B cell (primary cell): ENCODE measurements around the gene TMEM231. TPM values are rescaled to one million over a fixed set of nuclear protein-coding genes. Genes with fewer than 3 reads are reported as not detected.

Source experiments
- ATAC-seq: fragments of 200-7000 bp; cut with Tn5 transposase; one replicate; pipeline ENCODE4 v1.10.0; 2021; ENCODE audit warnings: low read depth, mild to moderate bottlenecking, moderate number of reproducible peaks, moderate library complexity
- CTCF ChIA-PET: fragments of 350-600 bp; sonication (Branson Sonifier 250); formaldehyde crosslinking; loops from one replicate; lab custom pipeline; 2021; ENCODE audit warnings: antibody characterized with exemption, inconsistent platforms; lab: Charles Lee
- POLR2A ChIA-PET: fragments of 350-600 bp; sonication (Branson Sonifier 250); formaldehyde crosslinking; loops from one replicate; lab custom pipeline; 2021; ENCODE audit warnings: antibody characterized with exemption; lab: Charles Lee
- DNase-seq: peaks from one replicate; pipeline ENCODE4 v3.0.0; 2013
- H2AFZ ChIP-seq: 2 replicates; pipeline ENCODE4 v1.6.1; 2012; ENCODE audit warnings: mild to moderate bottlenecking, low read depth, low read length; ENCODE audit not compliant: insufficient read depth, poor library complexity, severe bottlenecking
- H3K27ac ChIP-seq, 2 donors: 1 replicate in 1 of 2; 2 replicates in 1 of 2; pipeline ENCODE4 v1.5.1; 2012 to 2013; ENCODE audit warnings: low read length in 2 of 2, mild to moderate bottlenecking in 2 of 2, moderate library complexity in 1 of 2
- H3K27me3 ChIP-seq, 4 experiments: fragments of 200-600 bp in 1 of 4; sonication (generic) in 1 of 4; replicated peaks in 1 of 4; 1 replicate in 2 of 4; 2 replicates in 2 of 4; pipeline versions ENCODE4 v1.6.1 to v1.7.0; 2013 to 2016; ENCODE audit warnings: low read length in 3 of 4, mild to moderate bottlenecking in 2 of 4, mixed read lengths in 1 of 4, moderate library complexity in 1 of 4; ENCODE audit not compliant: insufficient read depth in 4 of 4, control insufficient read depth in 3 of 4; ENCODE audit errors: control extremely low read depth in 1 of 4
- H3K36me3 ChIP-seq, 2 experiments: replicated peaks in 1 of 2; 1 replicate in 1 of 2; 2 replicates in 1 of 2; pipeline versions ENCODE4 v1.6.1 to v1.7.1; 2013; ENCODE audit warnings: low read length in 1 of 2; ENCODE audit not compliant: insufficient read depth in 2 of 2, control insufficient read depth in 1 of 2; ENCODE audit errors: control extremely low read depth in 1 of 2, extremely low read depth in 1 of 2
- H3K4me1 ChIP-seq, 2 donors: fragments of 200-600 bp in 1 of 2; sonication (generic) in 1 of 2; 1 replicate in 1 of 2; 2 replicates in 1 of 2; pipeline versions ENCODE4 v1.5.1 to v1.6.1; 2013 to 2017; ENCODE audit warnings: low read length in 2 of 2; ENCODE audit not compliant: control insufficient read depth in 2 of 2, insufficient read depth in 2 of 2
- H3K4me2 ChIP-seq: replicated peaks from 2 replicates; pipeline ENCODE3; 2012; ENCODE audit warnings: mild to moderate bottlenecking, low read depth, low read length; ENCODE audit not compliant: poor library complexity, severe bottlenecking
- H3K4me3 ChIP-seq, 5 experiments: fragments of 200-600 bp in 1 of 5; sonication (generic) in 1 of 5; 1 replicate in 3 of 5; 2 replicates in 2 of 5; pipeline versions ENCODE4 v1.5.1 to v1.7.0; 2011 to 2016; ENCODE audit warnings: low read length in 4 of 5, mild to moderate bottlenecking in 4 of 5, low read depth in 2 of 5, control low read depth in 1 of 5, moderate library complexity in 1 of 5; ENCODE audit not compliant: insufficient read depth in 1 of 5; ENCODE audit errors: control extremely low read depth in 1 of 5, extremely low read depth in 1 of 5
- H3K79me2 ChIP-seq: fragments of 200-600 bp; sonication (generic); one replicate; pipeline ENCODE4 v1.6.0; 2016; ENCODE audit warnings: low read length; ENCODE audit not compliant: control insufficient read depth, insufficient read depth
- H3K9ac ChIP-seq: fragments of 200-600 bp; sonication (generic); 2 replicates; pipeline ENCODE4 v1.6.1; 2017; ENCODE audit warnings: mild to moderate bottlenecking, low read length, moderate library complexity
- H3K9me3 ChIP-seq, 3 donors: one replicate each; pipeline versions ENCODE4 v1.6.1 to v1.7.1; 2013; ENCODE audit warnings: low read length in 2 of 3; ENCODE audit not compliant: control insufficient read depth in 2 of 3, insufficient read depth in 1 of 3; ENCODE audit errors: control extremely low read depth in 1 of 3
- H4K20me1 ChIP-seq: 2 replicates; pipeline ENCODE4 v1.6.0; 2012; ENCODE audit warnings: mild to moderate bottlenecking, low read length; ENCODE audit not compliant: insufficient read depth, control insufficient read depth, poor library complexity, severe bottlenecking
- H3K27ac Mint-ChIP-seq: one replicate; pipeline ENCODE4 v1.8.0; 2021; ENCODE audit warnings: mixed read lengths
- H3K27me3 Mint-ChIP-seq: one replicate; pipeline ENCODE4 v1.8.0; 2021; ENCODE audit warnings: mixed read lengths
- H3K4me1 Mint-ChIP-seq: one replicate; pipeline ENCODE4 v1.8.0; 2021; ENCODE audit warnings: mixed read lengths
- H3K4me3 Mint-ChIP-seq: one replicate; pipeline ENCODE4 v1.8.0; 2021; ENCODE audit warnings: mixed read lengths
- H3K9me3 Mint-ChIP-seq: one replicate; pipeline ENCODE4 v1.8.0; 2022; ENCODE audit warnings: mixed read lengths; ENCODE audit not compliant: insufficient read depth
- EZH2 ChIP-seq: IDR thresholded peaks from 2 replicates; pipeline ENCODE4 v1.6.1; 2012; ENCODE audit warnings: borderline replicate concordance, low read depth, mild to moderate bottlenecking, moderate library complexity, low read length; ENCODE audit not compliant: insufficient read depth, poor library complexity, severe bottlenecking
- WGBS: methylation state at CpG from one replicate; pipeline ENCODE4 v1.1.5; 2013; ENCODE audit warnings: missing lambda C conversion rate; ENCODE audit not compliant: insufficient coverage; 5-methylcytosine and 5-hydroxymethylcytosine counted together
- intact Hi-C: fragments of 100-400 bp; cut with micrococcal nuclease; formaldehyde crosslinking; loops from one replicate; pipeline ENCODE4 v1.10.0; 2022
- polyA plus RNA-seq: library from polyadenylated mRNA; depleted of rRNA; stranded (reverse); fragments of >200 nt; gene quantifications from 2 replicates; pipeline ENCODE4 v1.2.3, GENCODE V29; 2012
- total RNA-seq, 2 donors: library from RNA; stranded (reverse); fragments of 120-200 nt in 1 of 2; gene quantifications; 1 replicate in 1 of 2; 2 replicates in 1 of 2; pipeline versions ENCODE4 v1.2.3 to v1.2.4, GENCODE V29; 2013 to 2022
- TF ChIP-seq, protein P1 (sequence below): fragments of 200-600 bp; IDR thresholded peaks from one replicate; pipeline ENCODE4 v1.8.0; 2022; ENCODE audit warnings: antibody characterized with exemption, mild to moderate bottlenecking

TMEM231 gene
- total and polyA plus RNA-seq, 2 donors (not counting 1 experiment from before 2014, with no cell fraction given) = 4.2 to 6.0 TPM

- TF ChIP-seq, protein P1, sequence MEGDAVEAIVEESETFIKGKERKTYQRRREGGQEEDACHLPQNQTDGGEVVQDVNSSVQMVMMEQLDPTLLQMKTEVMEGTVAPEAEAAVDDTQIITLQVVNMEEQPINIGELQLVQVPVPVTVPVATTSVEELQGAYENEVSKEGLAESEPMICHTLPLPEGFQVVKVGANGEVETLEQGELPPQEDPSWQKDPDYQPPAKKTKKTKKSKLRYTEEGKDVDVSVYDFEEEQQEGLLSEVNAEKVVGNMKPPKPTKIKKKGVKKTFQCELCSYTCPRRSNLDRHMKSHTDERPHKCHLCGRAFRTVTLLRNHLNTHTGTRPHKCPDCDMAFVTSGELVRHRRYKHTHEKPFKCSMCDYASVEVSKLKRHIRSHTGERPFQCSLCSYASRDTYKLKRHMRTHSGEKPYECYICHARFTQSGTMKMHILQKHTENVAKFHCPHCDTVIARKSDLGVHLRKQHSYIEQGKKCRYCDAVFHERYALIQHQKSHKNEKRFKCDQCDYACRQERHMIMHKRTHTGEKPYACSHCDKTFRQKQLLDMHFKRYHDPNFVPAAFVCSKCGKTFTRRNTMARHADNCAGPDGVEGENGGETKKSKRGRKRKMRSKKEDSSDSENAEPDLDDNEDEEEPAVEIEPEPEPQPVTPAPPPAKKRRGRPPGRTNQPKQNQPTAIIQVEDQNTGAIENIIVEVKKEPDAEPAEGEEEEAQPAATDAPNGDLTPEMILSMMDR = no peak
- TF ChIP-seq EZH2 = no peak
- no peak overlapping the region for H3K27ac ChIP-seq
- no peaks in the 10 kb centered on the region for H3K36me3 ChIP-seq
- H3K79me2 ChIP-seq = no peaks in the 10 kb centered on the region
- H3K27me3 ChIP-seq = no peaks in the 10 kb centered on the region
- no peaks in the 10 kb centered on the region for H4K20me1 ChIP-seq
- POLR2A ChIA-PET = interaction anchor here (0.6 kb wide), 1 partner anchor 15 kb away, joined by 4 read pairs; no protein-coding TSS in a partner anchor
- Mint-ChIP-seq H3K27me3 (peaks cover 6% of the 10 kb centered on the region), H3K9me3 (no peaks in the 10 kb centered on the region), H3K4me1 (peaks cover 2% of the 10 kb centered on the region), H3K4me3 (no peak overlapping the region), H3K27ac (no peak overlapping the region)
- 90% methylated on average over 2 of the region's 2 CpGs for WGBS
- H3K9ac ChIP-seq = no peak overlapping the region
- H3K4me3 ChIP-seq = no peak overlapping the region
- intact Hi-C loops = no loop called here
- no peak overlapping the region for H2AFZ ChIP-seq
- no peak for ATAC-seq
- no peak for DNase-seq
- H3K4me2 ChIP-seq = no peak overlapping the region
- peaks cover 0 to 4% (median 0%) of the 10 kb centered on the region in 3 donors for H3K9me3 ChIP-seq
- peaks cover 0 to 3% of the 10 kb centered on the region in 2 donors for H3K4me1 ChIP-seq
- CTCF ChIA-PET = no interaction called here
Measured at GRCh38 chr16:75532791-75533190, 23.3 kb downstream of the TMEM231 start.

DNA sequence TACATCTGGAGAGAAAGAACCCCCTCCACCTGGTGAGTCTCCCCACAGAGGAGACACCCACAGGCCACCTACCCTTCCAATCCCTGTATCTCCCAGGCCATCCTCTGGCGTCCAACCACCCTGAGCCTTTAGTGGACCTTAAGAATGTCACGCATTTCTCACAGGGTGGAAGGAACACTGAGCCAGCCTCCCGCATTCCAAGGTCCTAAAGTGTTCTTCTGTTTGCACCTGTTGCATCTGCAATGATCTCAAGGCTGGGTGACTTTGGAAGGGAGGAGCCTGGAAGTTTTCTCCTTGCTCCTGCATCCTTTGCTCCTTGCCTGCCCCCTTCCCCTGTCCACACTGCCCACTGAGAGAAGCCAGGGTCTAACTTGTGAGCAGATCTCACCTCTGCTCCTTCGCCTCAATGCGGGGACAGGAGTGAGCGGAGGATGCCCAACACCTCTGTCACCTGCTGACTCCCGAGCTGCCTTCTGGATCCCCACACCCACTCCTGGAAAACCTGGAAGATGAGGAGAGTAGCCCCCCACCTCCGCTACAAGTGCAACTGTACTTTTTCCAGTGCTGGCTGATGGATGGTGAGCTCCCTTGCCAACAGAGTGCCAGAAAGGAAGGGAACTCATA is 23.8 kb downstream of the TMEM231 start:
- H3K27ac Mint-ChIP-seq = no peak overlapping the region
- Histone ChIP-seq H3K4me3 (no peak overlapping the region), H3K27ac (no peak overlapping the region), H2AFZ (no peak overlapping the region), H3K27me3 (no peaks in the 10 kb centered on the region), H3K9me3 (peaks cover 0 to 4% (median 0%) of the 10 kb centered on the region in 3 donors), H3K4me2 (no peak overlapping the region), H3K9ac (no peak overlapping the region), H3K4me1 (peaks cover 0 to 3% of the 10 kb centered on the region in 2 donors), H3K36me3 (no peaks in the 10 kb centered on the region), H3K79me2 (no peaks in the 10 kb centered on the region), H4K20me1 (no peaks in the 10 kb centered on the region)
- peaks cover 3% of the 10 kb centered on the region for H3K4me1 Mint-ChIP-seq
- H3K27me3 Mint-ChIP-seq = peaks cover 6% of the 10 kb centered on the region
- H3K9me3 Mint-ChIP-seq = no peaks in the 10 kb centered on the region
- no peak for TF ChIP-seq EZH2
- H3K4me3 Mint-ChIP-seq = no peak overlapping the region
- ATAC-seq (no peak), DNase-seq (no peak)
- WGBS = 96% methylated on average over 5 of the region's 8 CpGs
- ChIA-PET CTCF (no interaction called here), POLR2A (no interaction called here)
- intact Hi-C loops = no loop called here
